GM10266 (cell line): ENCODE results near the gene JARID2.

Source experiments
- DNase-seq: peaks from one replicate; pipeline ENCODE4 v3.0.0; 2012; ENCODE audit errors: extremely low spot score
- TF ChIP-seq, protein P1 (sequence below): IDR thresholded peaks from 2 replicates; pipeline ENCODE4 v1.5.1; 2012; ENCODE audit warnings: mild to moderate bottlenecking, low read depth; ENCODE audit not compliant: control insufficient read depth, insufficient read depth; ENCODE audit errors: missing control alignments

The JARID2 gene

DNA sequence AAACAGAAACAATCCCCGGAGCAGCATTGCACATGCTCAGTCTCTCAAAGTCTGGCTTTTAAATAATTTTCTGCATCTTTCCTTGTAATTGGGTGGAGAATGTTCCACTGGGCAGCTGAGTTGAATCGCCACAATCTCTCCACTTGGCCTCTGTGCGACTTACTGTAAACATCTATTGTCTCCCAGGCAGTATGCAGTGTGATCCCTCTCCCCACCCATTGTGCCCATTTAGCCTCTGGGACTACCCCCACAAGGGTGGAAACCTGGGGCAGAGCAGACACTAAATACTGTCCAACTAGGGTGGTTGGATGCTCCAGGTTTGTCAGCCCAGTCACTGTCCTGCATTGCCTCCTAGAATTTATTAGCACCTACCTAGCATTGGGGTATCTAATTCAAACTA lies 96.2 kb downstream of the JARID2 start:
- TF ChIP-seq, protein P1, sequence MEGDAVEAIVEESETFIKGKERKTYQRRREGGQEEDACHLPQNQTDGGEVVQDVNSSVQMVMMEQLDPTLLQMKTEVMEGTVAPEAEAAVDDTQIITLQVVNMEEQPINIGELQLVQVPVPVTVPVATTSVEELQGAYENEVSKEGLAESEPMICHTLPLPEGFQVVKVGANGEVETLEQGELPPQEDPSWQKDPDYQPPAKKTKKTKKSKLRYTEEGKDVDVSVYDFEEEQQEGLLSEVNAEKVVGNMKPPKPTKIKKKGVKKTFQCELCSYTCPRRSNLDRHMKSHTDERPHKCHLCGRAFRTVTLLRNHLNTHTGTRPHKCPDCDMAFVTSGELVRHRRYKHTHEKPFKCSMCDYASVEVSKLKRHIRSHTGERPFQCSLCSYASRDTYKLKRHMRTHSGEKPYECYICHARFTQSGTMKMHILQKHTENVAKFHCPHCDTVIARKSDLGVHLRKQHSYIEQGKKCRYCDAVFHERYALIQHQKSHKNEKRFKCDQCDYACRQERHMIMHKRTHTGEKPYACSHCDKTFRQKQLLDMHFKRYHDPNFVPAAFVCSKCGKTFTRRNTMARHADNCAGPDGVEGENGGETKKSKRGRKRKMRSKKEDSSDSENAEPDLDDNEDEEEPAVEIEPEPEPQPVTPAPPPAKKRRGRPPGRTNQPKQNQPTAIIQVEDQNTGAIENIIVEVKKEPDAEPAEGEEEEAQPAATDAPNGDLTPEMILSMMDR, result no peak
- no peak for DNase-seq

DNA sequence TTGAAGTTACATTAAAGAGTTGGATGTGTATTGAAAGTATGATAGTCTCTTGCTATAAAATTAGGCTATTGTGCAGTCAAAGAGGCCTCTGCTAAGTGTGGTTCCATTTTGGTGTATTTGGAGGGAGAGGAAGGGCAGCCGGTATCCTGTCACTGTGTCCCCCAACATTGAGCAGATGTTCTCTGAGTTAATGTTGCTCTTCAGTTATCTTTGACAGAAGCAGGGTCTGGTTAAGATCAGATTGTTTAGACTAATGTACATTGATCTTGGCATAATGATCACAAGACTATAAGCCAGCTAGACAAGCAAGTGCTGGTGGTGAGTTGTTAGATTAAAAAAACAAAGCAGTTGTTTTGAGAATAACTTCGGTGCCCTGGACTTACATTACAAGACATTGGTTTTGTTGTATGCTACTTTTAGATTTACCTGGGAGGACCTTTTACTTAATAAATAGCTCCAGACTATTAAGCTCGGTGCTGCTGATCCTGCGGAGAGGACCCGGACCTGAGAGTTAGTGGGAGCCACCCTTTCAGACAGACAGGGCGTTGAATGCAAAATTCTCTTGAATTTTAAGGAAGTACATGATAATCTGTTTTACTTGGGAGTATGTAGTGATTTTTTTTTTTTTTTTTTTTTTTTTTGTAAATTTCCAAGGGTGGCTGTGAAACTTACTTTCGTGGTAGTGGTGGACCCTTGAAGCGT lies 97.8 kb downstream of the JARID2 start:
- TF ChIP-seq, protein P1, result no peak
- no peak for DNase-seq

- no peak for DNase-seq
- TF ChIP-seq, protein P1, result no peak
Measured at GRCh38 chr6:15344192-15344519, 98.3 kb downstream of the JARID2 start.

- DNase-seq, result no peak
- TF ChIP-seq, protein P1, result no peak
Measured at GRCh38 chr6:15344831-15345230, 99.0 kb downstream of the JARID2 start.

- TF ChIP-seq, protein P1, result no peak
- DNase-seq, result no peak
Measured at GRCh38 chr6:15346315-15346714, 100.4 kb downstream of the JARID2 start.

DNA sequence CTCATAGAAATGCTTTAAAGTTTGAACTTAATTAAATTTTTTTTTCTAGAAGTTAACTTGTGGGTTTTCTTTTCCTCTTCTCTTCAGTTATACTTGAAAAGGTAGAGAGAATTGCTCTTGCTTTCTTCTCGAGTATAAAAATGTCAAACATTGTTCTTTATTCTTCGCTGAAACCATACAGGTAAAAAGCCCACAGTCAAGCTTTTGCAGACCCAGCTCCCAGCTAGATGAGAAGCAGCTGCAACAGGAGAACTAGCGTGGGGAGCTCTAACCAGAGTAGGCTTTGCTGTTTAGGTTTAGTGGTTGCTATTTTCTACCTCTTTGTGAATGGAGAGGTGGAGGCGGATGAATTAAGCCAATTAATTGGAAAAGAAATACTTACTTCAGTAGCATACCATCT lies 102.7 kb downstream of the JARID2 start:
- no peak for DNase-seq
- TF ChIP-seq, protein P1, result no peak

GRCh38 chr6:15349379-15349778 lies 103.5 kb downstream of the JARID2 start:
- TF ChIP-seq, protein P1, result no peak
- DNase-seq, result no peak
